HUES64 (cell line): ENCODE data around the gene PRR5L.
"Not testable (repeated sequence)": the region's sequence is repeated elsewhere in the genome, so short reads cannot be mapped to it uniquely, and the experiment has no call there.

ENCODE experiments used
- H3K27ac ChIP-seq: 2 replicates; pipeline ENCODE4 v1.7.0; 2013; ENCODE audit warnings: low read depth, low read length, inconsistent platforms
- H3K27me3 ChIP-seq: 2 replicates; pipeline ENCODE4 v1.6.1; 2013; ENCODE audit warnings: mild to moderate bottlenecking, low read length; ENCODE audit not compliant: insufficient read depth
- H3K36me3 ChIP-seq: 2 replicates; pipeline ENCODE4 v1.6.1; 2013; ENCODE audit warnings: mild to moderate bottlenecking, low read length; ENCODE audit not compliant: insufficient read depth
- H3K4me1 ChIP-seq: 2 replicates; pipeline ENCODE4 v1.6.1; 2013; ENCODE audit warnings: mild to moderate bottlenecking, low read length, moderate library complexity; ENCODE audit not compliant: insufficient read depth
- H3K4me3 ChIP-seq: 2 replicates; pipeline ENCODE4 v1.5.1; 2013; ENCODE audit warnings: mild to moderate bottlenecking, low read length, moderate library complexity
- H3K9ac ChIP-seq: 2 replicates; pipeline ENCODE4 v1.6.1; 2013; ENCODE audit warnings: mild to moderate bottlenecking, low read depth, low read length
- H3K9me3 ChIP-seq: 2 replicates; pipeline ENCODE4 v1.6.1; 2013; ENCODE audit warnings: low read depth, low read length; ENCODE audit not compliant: insufficient read depth
- WGBS: fragments of 150-250, 120-280 bp; methylation state at CpG from one replicate; pipeline ENCODE4 v1.1.7; 2013; ENCODE audit warnings: missing lambda C conversion rate; 5-methylcytosine and 5-hydroxymethylcytosine counted together

The PRR5L gene

DNA sequence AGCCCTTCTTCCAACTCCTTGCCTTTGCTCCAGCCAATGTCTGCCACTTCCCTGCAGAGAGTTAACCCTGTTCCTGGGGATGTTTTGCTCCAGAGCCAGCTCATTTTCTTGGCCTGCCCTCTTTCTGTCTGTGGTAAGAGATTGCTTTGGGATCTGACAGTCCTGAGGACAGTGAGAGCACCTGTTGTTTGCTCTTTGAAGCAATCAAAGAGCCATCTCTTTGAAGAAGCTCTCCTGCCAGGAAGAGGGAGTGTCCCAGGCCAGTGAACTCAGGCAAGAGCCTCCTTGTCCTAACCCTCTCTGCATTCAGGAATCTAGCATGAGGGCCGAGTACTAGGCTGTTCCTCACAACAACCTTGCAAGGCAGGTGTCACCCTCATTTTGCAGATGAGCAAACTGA is 171.8 kb downstream of the PRR5L start:
- H3K9me3 ChIP-seq: no peaks in the 10 kb centered on the region
- no peaks in the 10 kb centered on the region for H3K36me3 ChIP-seq
- 76% methylated on average over 1 of the region's 1 CpG for WGBS
- no peak overlapping the region for H3K27ac ChIP-seq
- no peaks in the 10 kb centered on the region for H3K4me1 ChIP-seq
- H3K9ac ChIP-seq: no peak overlapping the region
- H3K4me3 ChIP-seq: no peak overlapping the region
- H3K27me3 ChIP-seq: no peaks in the 10 kb centered on the region

DNA sequence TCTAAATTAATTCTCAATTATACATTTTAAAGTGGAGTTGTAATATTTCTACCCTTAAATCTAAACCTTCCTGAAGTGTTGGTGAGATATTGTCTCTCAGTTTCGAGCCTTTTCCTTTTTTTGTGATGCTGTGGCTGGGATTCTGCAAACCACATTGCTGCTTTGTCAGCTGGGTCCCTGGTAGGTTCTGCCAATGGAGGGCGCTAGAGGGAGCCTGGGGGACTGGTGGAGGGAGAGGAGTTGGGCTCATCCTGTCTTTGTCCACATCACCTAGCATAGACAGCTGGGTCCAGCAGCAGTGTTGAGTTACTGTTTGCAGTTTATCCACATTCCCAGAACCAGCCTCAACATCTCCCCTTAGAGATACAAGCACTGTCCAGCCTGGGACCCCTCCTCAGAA is 173.0 kb downstream of the PRR5L start:
- no peaks in the 10 kb centered on the region for H3K9me3 ChIP-seq
- no peaks in the 10 kb centered on the region for H3K4me1 ChIP-seq
- H3K4me3 ChIP-seq: no peak overlapping the region

DNA sequence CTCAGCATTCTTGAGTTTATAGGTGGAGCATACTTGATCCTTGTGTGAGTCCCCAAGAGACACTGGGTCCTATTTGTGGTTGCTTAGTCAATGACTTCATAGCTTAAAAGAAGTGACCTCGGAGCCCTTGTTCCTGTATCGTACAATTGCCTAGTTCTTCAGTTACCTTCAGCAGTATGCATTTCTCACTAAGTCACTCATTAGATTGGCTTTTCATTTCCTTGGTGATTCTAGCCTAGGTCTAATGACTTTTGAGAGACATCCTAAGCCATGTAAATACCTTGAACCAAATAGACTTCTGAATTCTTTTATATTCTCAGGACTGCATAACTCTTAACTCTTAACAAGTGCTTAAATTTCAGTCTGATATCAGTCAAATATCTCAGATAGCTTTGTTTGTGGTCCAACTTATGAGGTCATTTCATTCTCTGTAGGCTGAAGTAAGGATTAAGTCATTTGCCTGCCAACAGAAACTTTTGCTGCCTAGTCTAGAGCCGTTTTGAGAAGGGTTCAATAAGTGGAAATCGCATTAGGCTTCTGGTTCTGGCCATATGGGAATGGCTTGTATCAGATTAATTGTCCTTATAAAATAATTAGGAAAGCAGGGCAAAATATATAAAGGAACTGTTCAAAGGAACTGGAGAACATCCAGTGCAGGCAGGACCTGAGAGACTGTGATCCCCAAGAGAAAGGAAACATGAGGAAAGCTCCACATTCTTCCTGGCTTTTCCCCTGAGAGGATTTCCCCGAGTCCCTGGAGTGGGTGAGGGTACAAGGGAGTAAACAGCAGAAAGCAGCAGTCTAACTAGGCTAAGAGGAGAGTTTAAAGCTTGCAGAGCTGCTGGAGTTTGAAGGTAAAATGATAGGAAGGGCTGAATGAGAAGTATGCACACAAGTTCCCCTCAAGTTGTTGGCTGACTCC is 174.1 kb downstream of the PRR5L start:
- 96% methylated on average over 5 of the region's 5 CpGs for WGBS
- no peak overlapping the region for H3K9ac ChIP-seq
- H3K27me3 ChIP-seq: no peaks in the 10 kb centered on the region
- no peak overlapping the region for H3K4me3 ChIP-seq
- no peaks in the 10 kb centered on the region for H3K9me3 ChIP-seq
- no peak overlapping the region for H3K27ac ChIP-seq
- no peaks in the 10 kb centered on the region for H3K36me3 ChIP-seq
- H3K4me1 ChIP-seq: no peaks in the 10 kb centered on the region

More for the DNA sequence above, 173.0 kb downstream of the PRR5L start:
- Histone ChIP-seq H3K9ac (no peak overlapping the region), H3K27ac (no peak overlapping the region), H3K27me3 (no peaks in the 10 kb centered on the region), H3K36me3 (no peaks in the 10 kb centered on the region)
- 53% methylated on average over 2 of the region's 2 CpGs for WGBS

DNA sequence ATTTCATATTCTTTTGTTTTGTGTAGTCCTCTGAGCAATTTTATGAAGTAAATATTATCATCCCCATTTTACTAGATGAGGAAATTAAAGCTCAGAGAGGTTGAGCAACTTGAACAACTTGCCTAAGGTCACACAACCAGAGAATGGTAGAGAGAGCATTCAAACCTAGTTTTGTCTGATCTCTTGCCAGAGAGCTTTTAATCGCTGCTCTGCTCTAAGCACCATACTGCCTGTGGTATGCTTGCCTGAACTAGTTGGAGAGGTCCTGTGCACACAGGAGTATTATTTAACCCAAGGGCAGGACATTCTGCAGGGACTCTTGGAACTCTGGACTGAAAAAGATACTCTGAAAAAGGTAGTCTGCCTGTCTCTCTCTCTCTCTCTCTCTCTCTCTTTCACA is 175.5 kb downstream of the PRR5L start:
- Histone ChIP-seq H3K4me1 (no peaks in the 10 kb centered on the region), H3K27ac (no peak overlapping the region), H3K9ac (no peak overlapping the region), H3K27me3 (no peaks in the 10 kb centered on the region), H3K4me3 (no peak overlapping the region), H3K9me3 (no peaks in the 10 kb centered on the region), H3K36me3 (no peaks in the 10 kb centered on the region)
- WGBS: 91% methylated on average over 1 of the region's 1 CpG

DNA sequence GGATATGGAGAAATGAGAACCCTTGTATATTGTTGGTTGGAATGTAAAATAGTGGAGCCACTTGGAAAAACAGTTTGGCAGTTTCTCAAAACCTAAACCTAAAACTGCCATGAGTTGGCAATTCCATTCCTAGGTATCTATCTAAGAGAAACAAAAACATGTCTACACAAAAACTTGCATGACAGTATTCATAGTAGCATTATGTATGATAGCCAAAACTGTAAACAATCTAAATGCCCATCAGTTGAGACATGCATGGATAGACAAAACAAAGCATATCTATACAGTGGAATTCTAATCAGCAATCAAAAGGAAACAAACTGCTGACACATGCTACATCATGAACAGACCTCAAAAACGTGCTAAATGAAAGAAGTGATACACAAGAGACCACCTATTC is 179.1 kb downstream of the PRR5L start:
- Histone ChIP-seq H3K36me3 (no peaks in the 10 kb centered on the region), H3K4me1 (no peaks in the 10 kb centered on the region), H3K4me3 (no peak overlapping the region), H3K27me3 (no peaks in the 10 kb centered on the region), H3K9me3 (no peaks in the 10 kb centered on the region), H3K27ac (no peak overlapping the region), H3K9ac (no peak overlapping the region)
- WGBS: 80% methylated on average over 1 of the region's 1 CpG

- H3K9ac ChIP-seq: no peak overlapping the region
- H3K27me3 ChIP-seq: no peaks in the 10 kb centered on the region
- H3K9me3 ChIP-seq: no peaks in the 10 kb centered on the region
- WGBS: 64% methylated on average over 2 of the region's 2 CpGs
- no peak overlapping the region for H3K27ac ChIP-seq
- H3K4me1 ChIP-seq: no peaks in the 10 kb centered on the region
- H3K4me3 ChIP-seq: no peak overlapping the region
- no peaks in the 10 kb centered on the region; the same call in 1 of the 2 replicates for H3K36me3 ChIP-seq
These were observed 182.7 kb downstream of the PRR5L start for GRCh38 chr11:36478700-36479329.

DNA sequence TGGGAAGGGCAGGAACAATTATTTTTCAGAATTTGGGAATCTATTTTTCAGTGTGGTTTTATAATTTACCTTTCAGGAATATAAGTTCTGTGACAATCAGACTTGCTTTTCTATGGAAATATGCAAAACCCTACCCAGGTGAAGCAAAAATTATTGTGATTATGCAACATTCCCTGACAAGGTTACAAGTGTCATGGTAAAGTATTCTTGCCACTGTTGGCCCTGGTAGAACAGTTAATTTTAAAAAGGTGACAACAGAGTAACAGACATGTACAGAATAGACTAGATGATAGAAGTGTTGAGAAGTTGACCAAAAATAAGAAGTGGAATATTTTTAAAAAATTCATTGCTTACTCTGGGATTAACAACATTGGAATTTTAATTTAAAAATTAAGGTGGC is 184.7 kb downstream of the PRR5L start:
- no peaks in the 10 kb centered on the region for H3K9me3 ChIP-seq
- peaks cover 11% of the 10 kb centered on the region for H3K36me3 ChIP-seq
- no peak overlapping the region for H3K27ac ChIP-seq
- H3K9ac ChIP-seq: no peak overlapping the region
- no peaks in the 10 kb centered on the region for H3K4me1 ChIP-seq
- H3K27me3 ChIP-seq: no peaks in the 10 kb centered on the region
- H3K4me3 ChIP-seq: no peak overlapping the region

DNA sequence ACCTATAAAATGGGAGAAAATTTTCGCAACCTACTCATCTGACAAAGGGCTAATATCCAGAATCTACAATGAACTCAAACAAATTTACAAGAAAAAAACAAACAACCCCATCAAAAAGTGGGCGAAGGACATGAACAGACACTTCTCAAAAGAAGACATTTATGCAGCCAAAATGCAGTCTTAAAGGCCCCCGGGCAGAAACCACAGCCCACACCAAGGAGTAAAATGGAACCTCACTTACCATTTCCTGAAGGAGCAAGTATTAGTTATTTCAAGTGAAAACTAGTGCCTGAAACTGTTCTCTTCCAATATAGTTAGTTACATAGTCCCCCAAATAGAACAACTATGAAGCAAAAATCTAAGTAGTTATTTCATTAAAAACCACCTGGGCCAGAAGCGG is 187.0 kb downstream of the PRR5L start:
- not testable (repeated sequence) for H3K9me3 ChIP-seq, H3K27ac ChIP-seq, H3K4me1 ChIP-seq, H3K4me3 ChIP-seq, H3K9ac ChIP-seq, H3K27me3 ChIP-seq
- WGBS: 95% methylated on average over 3 of the region's 4 CpGs
- H3K36me3 ChIP-seq: peaks cover 27% of the 10 kb centered on the region

DNA sequence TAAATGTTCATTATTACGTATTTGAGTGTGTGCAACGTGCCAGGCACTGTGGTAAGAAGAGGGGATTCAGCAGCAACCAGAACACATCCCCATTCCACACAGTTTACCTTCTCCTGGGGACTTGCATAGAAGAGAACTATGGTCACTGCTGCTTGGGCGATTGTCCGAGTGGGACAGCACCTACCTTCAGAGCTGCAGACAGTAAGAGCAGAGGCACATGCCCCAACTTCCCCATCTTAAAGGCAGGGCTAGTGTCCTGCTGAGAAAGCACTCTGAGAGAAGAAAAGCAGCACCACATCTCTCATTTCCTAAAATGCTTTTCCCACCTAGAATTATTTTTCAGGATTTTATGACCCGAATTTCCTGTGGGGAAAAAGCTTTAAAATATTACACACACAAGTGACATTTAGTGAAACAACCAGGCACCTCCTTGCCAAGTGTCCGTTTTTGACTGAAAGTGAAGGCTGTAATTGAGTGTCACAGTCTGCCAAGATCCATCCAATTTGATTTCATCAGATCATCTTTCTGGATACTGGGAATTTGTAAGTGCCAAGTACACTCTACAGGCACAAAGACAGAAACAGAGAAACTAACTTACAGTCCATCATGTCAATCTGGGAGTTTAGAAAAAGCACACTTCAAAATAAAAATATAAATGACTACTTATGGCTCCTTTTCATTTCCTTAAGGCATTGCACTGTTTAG is 189.4 kb downstream of the PRR5L start:
- 94% methylated on average over 5 of the region's 6 CpGs for WGBS
- Histone ChIP-seq H3K9me3 (no peaks in the 10 kb centered on the region), H3K9ac (no peak overlapping the region), H3K4me3 (no peak overlapping the region), H3K36me3 (peaks cover 50% of the 10 kb centered on the region), H3K27me3 (no peaks in the 10 kb centered on the region), H3K4me1 (no peaks in the 10 kb centered on the region), H3K27ac (no peak overlapping the region)

GRCh38 chr11:36487619-36488018 is 191.5 kb downstream of the PRR5L start:
- H3K36me3 ChIP-seq: peaks cover 72% of the 10 kb centered on the region
- no CpG with 5 or more reads among the region's 4 CpGs for WGBS

GRCh38 chr11:36488096-36488495 is 192.0 kb downstream of the PRR5L start:
- no peak overlapping the region for H3K27ac ChIP-seq
- peaks cover 75% of the 10 kb centered on the region for H3K36me3 ChIP-seq
- no peaks in the 10 kb centered on the region for H3K9me3 ChIP-seq
- no peak overlapping the region for H3K4me3 ChIP-seq
- no peak overlapping the region for H3K9ac ChIP-seq
- no peaks in the 10 kb centered on the region for H3K4me1 ChIP-seq
- no peaks in the 10 kb centered on the region for H3K27me3 ChIP-seq
- 90% methylated on average over 4 of the region's 5 CpGs for WGBS

More at GRCh38 chr11:36487619-36488018, 191.5 kb downstream of the PRR5L start:
- Histone ChIP-seq H3K4me1 (no peaks in the 10 kb centered on the region), H3K9ac (no peak overlapping the region), H3K9me3 (no peaks in the 10 kb centered on the region), H3K27me3 (no peaks in the 10 kb centered on the region), H3K4me3 (no peak overlapping the region), H3K27ac (no peak overlapping the region)
